Measurements from ENCODE around the gene C16orf74. TPM values are rescaled to one million over a fixed set of nuclear protein-coding genes. Genes with fewer than 3 reads are reported as not detected.

Gene C16orf74
- total and polyA plus RNA-seq, 7 experiments from 2014 or later = 0.99 to 19.8 (median 13.1) TPM

- CTCF ChIA-PET = no interaction called here
- intact Hi-C loops (cut with micrococcal nuclease) = loop anchor here in 1 of 2 donors (1.0 to 2.0 kb wide), 3 partner anchors 16 to 64 kb away; partner anchors contain the start of genes COX4I1 and EMC8
- H3K4me1 ChIP-seq (ENCODE audit: control insufficient read depth in 2 of 2, insufficient read depth in 2 of 2, low read length in 2 of 2) = peaks cover 15 to 27% of the 10 kb centered on the region in 2 donors
- no peaks in the 10 kb centered on the region for H3K9me3 ChIP-seq (ENCODE audit: control insufficient read depth in 2 of 3, low read length in 3 of 3)
- H3K4me1 Mint-ChIP-seq = peaks cover 9 to 47% (median 33%) of the 10 kb centered on the region in 7 donors
- H3K27me3 Mint-ChIP-seq = no peaks in the 10 kb centered on the region
- no peak for ATAC-seq
- peak overlapping the region in 7 of 9 donors; percentile 63 to 92 (median 87) for H3K27ac Mint-ChIP-seq
- H3K36me3 Mint-ChIP-seq = peaks cover 0 to 4% (median 0%) of the 10 kb centered on the region in 5 donors
- peak overlapping the region; percentile 58 for H3K27ac ChIP-seq (ENCODE audit: low read depth, low read length)
- H3K4me3 Mint-ChIP-seq = peak overlapping the region in 9 of 10 donors; percentile 78 to 86 (median 84)
- POLR2A ChIA-PET = interaction anchor here (1.0 kb wide), 1 partner anchor 286 kb away, joined by 4 read pairs; no protein-coding TSS in a partner anchor
- H3K27me3 ChIP-seq (ENCODE audit: control insufficient read depth in 2 of 2, insufficient read depth in 2 of 2, low read length in 2 of 2) = no peaks in the 10 kb centered on the region
- H3K4me3 ChIP-seq (ENCODE audit: low read length) = peak overlapping the region; percentile 61
- H3K36me3 ChIP-seq (ENCODE audit: control insufficient read depth in 2 of 3, insufficient read depth in 3 of 3, low read length in 3 of 3) = no peaks in the 10 kb centered on the region
- H3K9me3 Mint-ChIP-seq = no peaks in the 10 kb centered on the region
- no peak for DNase-seq
Measured at GRCh38 chr16:85734311-85735017, 16.4 kb downstream of the C16orf74 start.

GRCh38 chr16:85733839-85734170, 17.1 kb downstream of the C16orf74 start:
- no peak for DNase-seq
- no peaks in the 10 kb centered on the region for H3K36me3 ChIP-seq (ENCODE audit: control insufficient read depth in 2 of 3, insufficient read depth in 3 of 3, low read length in 3 of 3)
- no peaks in the 10 kb centered on the region for H3K9me3 Mint-ChIP-seq
- intact Hi-C loops (cut with micrococcal nuclease) = loop anchor here in 1 of 2 donors (2.0 kb wide), 1 partner anchor 65 kb away; the partner anchor contains the start of genes COX4I1 and EMC8
- H3K4me3 ChIP-seq (ENCODE audit: low read length) = no peak overlapping the region
- peak; percentile 46 for ATAC-seq
- H3K27ac Mint-ChIP-seq = peak overlapping the region in 7 of 9 donors; percentile 40 to 91 (median 79)
- no peak overlapping the region for H3K27ac ChIP-seq (ENCODE audit: low read depth, low read length)
- H3K4me3 Mint-ChIP-seq = peak overlapping the region in 5 of 10 donors; percentile 78 to 86 (median 85)
- peaks cover 9 to 48% (median 37%) of the 10 kb centered on the region in 7 donors for H3K4me1 Mint-ChIP-seq
- POLR2A ChIA-PET = no interaction called here
- H3K27me3 Mint-ChIP-seq = no peaks in the 10 kb centered on the region
- H3K4me1 ChIP-seq (ENCODE audit: control insufficient read depth in 2 of 2, insufficient read depth in 2 of 2, low read length in 2 of 2) = peaks cover 15 to 27% of the 10 kb centered on the region in 2 donors
- no peaks in the 10 kb centered on the region for H3K27me3 ChIP-seq (ENCODE audit: control insufficient read depth in 2 of 2, insufficient read depth in 2 of 2, low read length in 2 of 2)
- peaks cover 0 to 4% (median 0%) of the 10 kb centered on the region in 5 donors for H3K36me3 Mint-ChIP-seq
- no peaks in the 10 kb centered on the region for H3K9me3 ChIP-seq (ENCODE audit: control insufficient read depth in 2 of 3, low read length in 3 of 3)
- CTCF ChIA-PET = no interaction called here

GRCh38 chr16:85733155-85733838, 17.6 kb downstream of the C16orf74 start:
- Mint-ChIP-seq H3K27ac (peak overlapping the region in 8 of 9 donors; percentile 40 to 91 (median 82)), H3K4me3 (peak overlapping the region in 5 of 10 donors; percentile 12 to 86 (median 51)), H3K27me3 (no peaks in the 10 kb centered on the region), H3K9me3 (no peaks in the 10 kb centered on the region), H3K36me3 (peaks cover 0 to 4% (median 0%) of the 10 kb centered on the region in 5 donors), H3K4me1 (peaks cover 9 to 48% (median 37%) of the 10 kb centered on the region in 7 donors)
- H3K36me3 ChIP-seq (ENCODE audit: control insufficient read depth in 2 of 3, insufficient read depth in 3 of 3, low read length in 3 of 3) = no peaks in the 10 kb centered on the region
- no peak overlapping the region for H3K4me3 ChIP-seq (ENCODE audit: low read length)
- peaks cover 15 to 27% of the 10 kb centered on the region in 2 donors for H3K4me1 ChIP-seq (ENCODE audit: control insufficient read depth in 2 of 2, insufficient read depth in 2 of 2, low read length in 2 of 2)
- ATAC-seq (peak; percentile 28), DNase-seq (no peak)
- H3K9me3 ChIP-seq (ENCODE audit: control insufficient read depth in 2 of 3, low read length in 3 of 3) = no peaks in the 10 kb centered on the region
- POLR2A ChIA-PET = no interaction called here
- intact Hi-C loops (cut with micrococcal nuclease) = no loop called here
- H3K27me3 ChIP-seq (ENCODE audit: control insufficient read depth in 2 of 2, insufficient read depth in 2 of 2, low read length in 2 of 2) = no peaks in the 10 kb centered on the region
- no peak overlapping the region for H3K27ac ChIP-seq (ENCODE audit: low read depth, low read length)
- CTCF ChIA-PET = no interaction called here

- CTCF ChIA-PET = no interaction called here
- Mint-ChIP-seq H3K4me3 (peak overlapping the region in 1 of 10 donors; percentile 77), H3K36me3 (peaks cover 0 to 8% (median under 1%) of the 10 kb centered on the region in 5 donors), H3K27ac (peak overlapping the region in 5 of 9 donors; percentile 28 to 86 (median 36)), H3K9me3 (no peaks in the 10 kb centered on the region), H3K27me3 (no peaks in the 10 kb centered on the region), H3K4me1 (peaks cover 9 to 46% (median 35%) of the 10 kb centered on the region in 7 donors)
- Histone ChIP-seq H3K36me3 (ENCODE audit: control insufficient read depth in 2 of 3, insufficient read depth in 3 of 3, low read length in 3 of 3) (no peaks in the 10 kb centered on the region), H3K9me3 (ENCODE audit: control insufficient read depth in 2 of 3, low read length in 3 of 3) (no peaks in the 10 kb centered on the region), H3K4me3 (ENCODE audit: low read length) (no peak overlapping the region), H3K27ac (ENCODE audit: low read depth, low read length) (no peak overlapping the region), H3K27me3 (ENCODE audit: control insufficient read depth in 2 of 2, insufficient read depth in 2 of 2, low read length in 2 of 2) (no peaks in the 10 kb centered on the region), H3K4me1 (ENCODE audit: control insufficient read depth in 2 of 2, insufficient read depth in 2 of 2, low read length in 2 of 2) (peaks cover 14 to 25% of the 10 kb centered on the region in 2 donors)
- POLR2A ChIA-PET = no interaction called here
- intact Hi-C loops (cut with micrococcal nuclease) = no loop called here
- no peak for ATAC-seq
- no peak for DNase-seq
Measured at GRCh38 chr16:85731179-85731578, 19.7 kb downstream of the C16orf74 start.

GRCh38 chr16:85730186-85730465, 20.8 kb downstream of the C16orf74 start:
- intact Hi-C loops (cut with micrococcal nuclease) = no loop called here
- ChIA-PET POLR2A (no interaction called here), CTCF (no interaction called here)
- H3K27ac Mint-ChIP-seq = peak overlapping the region in 1 of 9 donors; percentile 56
- Histone ChIP-seq H3K27ac (ENCODE audit: low read depth, low read length) (no peak overlapping the region), H3K4me1 (ENCODE audit: control insufficient read depth in 2 of 2, insufficient read depth in 2 of 2, low read length in 2 of 2) (peaks cover 6 to 15% of the 10 kb centered on the region in 2 donors), H3K9me3 (ENCODE audit: control insufficient read depth in 2 of 3, low read length in 3 of 3) (no peaks in the 10 kb centered on the region), H3K4me3 (ENCODE audit: low read length) (no peak overlapping the region), H3K36me3 (ENCODE audit: control insufficient read depth in 2 of 3, insufficient read depth in 3 of 3, low read length in 3 of 3) (no peaks in the 10 kb centered on the region), H3K27me3 (ENCODE audit: control insufficient read depth in 2 of 2, insufficient read depth in 2 of 2, low read length in 2 of 2) (no peaks in the 10 kb centered on the region)
- H3K4me3 Mint-ChIP-seq = no peak overlapping the region
- H3K27me3 Mint-ChIP-seq = no peaks in the 10 kb centered on the region
- H3K36me3 Mint-ChIP-seq = peaks cover 0 to 15% (median 5%) of the 10 kb centered on the region in 5 donors
- peaks cover under 1 to 36% (median 24%) of the 10 kb centered on the region in 7 donors for H3K4me1 Mint-ChIP-seq
- DNase-seq (no peak), ATAC-seq (peak; percentile 71)
- H3K9me3 Mint-ChIP-seq = no peaks in the 10 kb centered on the region

- peak overlapping the region in 4 of 9 donors; percentile 15 to 88 (median 36) for H3K27ac Mint-ChIP-seq
- no peaks in the 10 kb centered on the region for H3K9me3 ChIP-seq (ENCODE audit: control insufficient read depth in 2 of 3, low read length in 3 of 3)
- peaks cover 0 to 31% (median 19%) of the 10 kb centered on the region in 7 donors for H3K4me1 Mint-ChIP-seq
- no peaks in the 10 kb centered on the region for H3K27me3 Mint-ChIP-seq
- peaks cover under 1 to 10% of the 10 kb centered on the region in 2 donors for H3K4me1 ChIP-seq (ENCODE audit: control insufficient read depth in 2 of 2, insufficient read depth in 2 of 2, low read length in 2 of 2)
- H3K36me3 ChIP-seq (ENCODE audit: control insufficient read depth in 2 of 3, insufficient read depth in 3 of 3, low read length in 3 of 3) = no peaks in the 10 kb centered on the region
- H3K9me3 Mint-ChIP-seq = no peaks in the 10 kb centered on the region
- H3K4me3 Mint-ChIP-seq = peak overlapping the region in 1 of 10 donors; percentile 20
- no peaks in the 10 kb centered on the region for H3K27me3 ChIP-seq (ENCODE audit: control insufficient read depth in 2 of 2, insufficient read depth in 2 of 2, low read length in 2 of 2)
- ATAC-seq (peak; percentile 54), DNase-seq (no peak)
- ChIA-PET POLR2A (no interaction called here), CTCF (interaction anchor here (0.7 kb wide), 1 partner anchor 13 kb away, joined by 4 read pairs; no protein-coding TSS in a partner anchor)
- H3K4me3 ChIP-seq (ENCODE audit: low read length) = no peak overlapping the region
- peaks cover 0 to 15% (median 5%) of the 10 kb centered on the region in 5 donors for H3K36me3 Mint-ChIP-seq
- H3K27ac ChIP-seq (ENCODE audit: low read depth, low read length) = no peak overlapping the region
- intact Hi-C loops (cut with micrococcal nuclease) = no loop called here
Measured at GRCh38 chr16:85729452-85730185, 21.3 kb downstream of the C16orf74 start.

Measured in naive thymus-derived CD4-positive, alpha-beta T cell (primary cell).